Activated T-cell treated with anti-CD3 and anti-CD28 coated beads for 1 hour (primary cell): Measurements from ENCODE around the gene SNRPE.
A peak's percentile ranks its signal among the peaks of the same experiment; 100 is the strongest.
"Not testable (repeated sequence)": the region's sequence is repeated elsewhere in the genome, so short reads cannot be mapped to it uniquely, and the experiment has no call there.

Experiments used
- DNase-seq: peaks from one replicate; pipeline ENCODE4 v3.0.0-alpha.2; 2020; ENCODE audit warnings: low read depth

Gene SNRPE

GRCh38 chr1:203861379-203862184, at the start of gene SNRPE:
SNRPE (plus strand) TSS chr1:203861599; CDS start chr1:203861660, 61 bp downstream.
- DNase-seq, result peak; percentile 95

DNA sequence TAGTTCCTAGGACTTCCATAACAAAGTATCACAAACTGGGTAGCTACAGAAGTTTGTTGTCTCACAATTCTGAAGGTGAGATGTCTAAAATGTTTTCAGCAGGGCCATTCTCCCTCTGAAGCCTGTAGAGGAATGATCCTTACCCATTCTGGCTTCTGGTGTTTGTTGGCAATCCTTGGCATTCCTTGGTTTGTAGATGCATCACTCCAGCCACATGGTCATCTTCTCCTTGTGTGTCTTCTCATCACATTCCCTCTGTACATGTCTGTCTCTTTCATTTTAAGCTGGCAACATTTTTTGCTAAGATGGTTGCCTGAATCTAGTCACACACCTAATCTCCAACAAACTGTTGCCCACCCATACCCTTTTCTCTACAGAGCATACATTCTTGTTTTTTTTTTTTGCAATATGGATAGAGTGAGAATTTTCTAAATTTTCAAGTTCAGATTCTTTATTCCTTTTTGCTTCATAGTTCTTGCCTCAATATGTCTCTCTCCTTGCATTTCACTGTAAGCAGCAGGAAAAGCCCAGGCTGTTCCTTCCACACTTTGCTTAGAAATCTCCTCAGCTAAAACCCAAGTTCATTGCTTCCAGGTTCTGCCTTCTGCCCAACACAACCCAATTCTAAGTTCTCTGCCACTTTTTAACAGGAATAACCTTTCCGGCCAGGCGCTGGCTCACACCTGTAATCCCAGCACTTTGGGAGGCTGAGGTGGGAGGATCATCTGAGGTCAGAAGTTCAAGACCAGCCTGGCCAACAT, 47.6 kb upstream of the SNRPE start:
- DNase-seq, result no peak

DNA sequence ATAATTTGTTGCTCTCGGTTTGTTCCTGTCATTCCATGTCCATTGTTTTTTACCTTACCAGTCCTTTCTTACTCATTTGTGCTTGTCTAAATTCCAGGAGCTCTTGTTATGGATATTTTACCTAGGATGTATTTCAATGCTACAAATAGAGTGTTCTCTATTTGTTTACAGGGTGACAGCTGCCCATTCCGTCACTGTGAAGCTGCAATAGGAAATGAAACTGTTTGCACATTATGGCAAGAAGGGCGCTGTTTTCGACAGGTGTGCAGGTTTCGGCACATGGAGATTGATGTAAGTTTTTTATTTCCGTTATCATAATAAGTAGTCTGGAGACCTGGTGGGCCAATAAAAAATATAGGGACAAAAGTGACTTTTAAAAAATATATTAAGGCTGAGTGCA, 43.0 kb upstream of the SNRPE start:
- no peak for DNase-seq

DNA sequence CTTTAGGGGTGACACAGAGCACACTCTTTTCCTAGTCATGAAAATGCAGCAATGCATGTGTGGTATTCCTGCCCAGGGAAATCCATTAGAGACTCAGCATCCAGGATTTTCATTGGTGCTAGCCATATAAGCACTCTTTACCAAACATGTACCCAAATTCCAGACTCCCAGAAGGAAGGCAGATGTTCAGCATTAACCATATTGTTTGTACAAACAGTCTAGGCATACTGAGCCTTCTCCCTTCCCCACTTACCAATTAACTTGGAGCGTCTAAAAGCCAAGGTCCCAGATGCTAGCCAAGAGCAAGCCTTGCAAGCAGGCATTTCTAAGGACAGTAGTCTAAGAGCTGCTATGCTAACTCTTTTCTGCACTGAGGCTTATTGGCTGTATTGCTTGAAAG, 38.1 kb upstream of the SNRPE start:
- no peak for DNase-seq

DNA sequence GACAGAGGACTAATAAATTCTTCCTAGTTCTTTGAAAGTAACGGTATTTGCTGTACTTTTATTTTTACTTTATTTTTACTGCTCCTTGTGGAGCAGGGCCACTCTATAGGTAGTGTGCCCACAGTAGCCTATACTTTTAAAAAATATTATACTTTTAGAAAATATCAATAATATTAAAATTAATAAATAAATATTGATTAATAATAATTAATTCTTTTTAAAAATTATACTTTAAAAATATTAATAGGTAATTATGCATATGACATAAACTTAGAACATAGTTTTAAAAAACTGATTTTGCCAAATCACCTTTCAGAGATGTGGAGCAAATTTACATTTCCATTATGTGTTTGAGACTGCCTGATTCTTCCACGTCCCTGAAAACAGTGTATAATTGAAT, 35.2 kb upstream of the SNRPE start:
- DNase-seq, result no peak

- no peak for DNase-seq
These were observed 33.4 kb upstream of the SNRPE start for GRCh38 chr1:203828002-203828401.

- no peak for DNase-seq
These were observed 32.9 kb upstream of the SNRPE start for GRCh38 chr1:203828503-203828902.

- not testable (repeated sequence) for DNase-seq
These were observed 32.2 kb upstream of the SNRPE start for GRCh38 chr1:203829247-203829646.

DNA sequence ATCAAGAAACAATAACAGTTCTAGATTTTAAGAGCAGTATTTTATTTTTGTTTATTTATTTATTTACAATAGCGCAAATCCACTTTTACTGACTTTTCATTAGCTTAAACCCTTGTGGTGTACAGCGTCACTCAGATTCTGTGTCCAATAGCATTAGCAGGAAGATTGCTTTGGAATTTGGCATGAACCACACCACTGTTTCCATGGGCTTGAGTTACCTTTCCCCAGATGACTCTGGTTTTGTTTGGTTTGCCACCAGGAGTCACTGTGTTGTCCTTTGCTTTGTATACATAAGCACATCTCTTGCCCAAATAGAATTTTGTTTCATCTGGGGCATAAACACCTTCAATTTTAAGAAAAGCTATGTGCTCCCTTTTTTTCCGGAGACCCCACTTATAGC, 25.9 kb upstream of the SNRPE start:
- DNase-seq, result no peak

DNA sequence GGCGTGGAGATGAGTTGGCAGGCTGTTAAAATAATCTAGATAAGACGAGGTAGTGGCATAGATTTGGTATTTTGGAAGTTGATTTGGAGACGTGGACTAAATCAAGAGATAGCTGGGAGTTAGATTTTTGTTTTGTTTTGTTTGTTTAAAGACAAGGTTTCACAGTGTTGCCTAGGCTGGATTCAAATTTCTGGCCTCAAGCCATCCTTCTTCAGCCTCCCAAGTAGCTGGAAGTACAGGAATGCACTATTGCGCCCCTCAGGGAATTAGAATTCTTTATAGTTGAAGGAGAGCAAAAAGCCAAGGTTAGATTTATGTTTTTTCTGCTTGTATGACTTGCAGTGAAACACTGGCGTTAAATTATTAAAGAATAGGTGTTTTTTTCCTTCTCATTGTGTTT, 22.3 kb upstream of the SNRPE start:
- no peak for DNase-seq

DNA sequence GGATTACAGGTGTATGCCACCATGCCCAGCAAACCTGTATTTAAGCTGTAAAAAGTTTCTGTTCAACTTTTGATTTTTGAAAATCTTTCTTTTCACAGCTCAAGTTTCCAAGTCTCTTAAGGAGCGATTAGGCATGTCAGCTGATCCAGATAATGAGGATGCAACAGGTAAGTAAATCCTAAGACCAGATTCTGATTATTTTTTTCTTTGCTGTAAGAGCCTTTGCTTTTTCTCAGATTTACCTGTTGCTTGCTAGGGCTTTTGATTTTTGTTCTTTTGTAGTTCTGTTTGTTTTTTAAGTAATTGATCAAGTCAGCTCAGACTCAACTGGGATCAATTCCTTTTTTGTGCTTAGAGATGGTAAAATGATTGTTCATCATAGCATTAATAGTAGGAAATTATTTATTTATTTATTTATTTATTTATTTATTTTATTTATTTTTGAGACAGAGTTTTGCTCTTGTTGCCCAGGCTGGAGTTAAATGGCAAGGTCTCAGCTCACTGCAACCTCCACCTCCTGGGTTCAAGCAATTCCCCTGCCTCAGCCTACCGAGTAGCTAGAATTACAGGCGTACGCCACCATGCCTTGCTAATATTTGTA, 21.1 kb upstream of the SNRPE start:
- DNase-seq, result no peak

- no peak for DNase-seq
These were observed 18.9 kb upstream of the SNRPE start for GRCh38 chr1:203842559-203842876.

GRCh38 chr1:203843435-203843834, 18.0 kb upstream of the SNRPE start:
- DNase-seq, result no peak

DNA sequence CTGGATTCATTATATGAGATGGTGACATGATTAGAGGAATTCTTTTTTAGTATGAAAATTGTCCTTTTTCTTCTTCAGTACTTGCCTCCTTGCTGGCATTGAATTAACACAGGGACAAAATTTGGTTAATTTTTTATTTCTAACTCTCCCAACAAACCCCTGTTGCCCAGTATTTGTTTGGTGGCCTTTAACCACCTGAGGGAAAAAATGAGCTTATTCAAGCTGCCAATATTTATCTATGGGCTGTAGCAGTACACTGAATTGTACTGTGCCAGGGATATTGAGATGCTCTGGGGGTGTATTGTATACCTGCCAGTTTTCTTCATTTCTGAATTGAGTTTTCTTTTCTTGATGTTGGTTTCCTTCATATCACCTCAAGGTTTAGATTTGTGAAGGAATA, 8.3 kb upstream of the SNRPE start:
- DNase-seq, result not testable (repeated sequence)

DNA sequence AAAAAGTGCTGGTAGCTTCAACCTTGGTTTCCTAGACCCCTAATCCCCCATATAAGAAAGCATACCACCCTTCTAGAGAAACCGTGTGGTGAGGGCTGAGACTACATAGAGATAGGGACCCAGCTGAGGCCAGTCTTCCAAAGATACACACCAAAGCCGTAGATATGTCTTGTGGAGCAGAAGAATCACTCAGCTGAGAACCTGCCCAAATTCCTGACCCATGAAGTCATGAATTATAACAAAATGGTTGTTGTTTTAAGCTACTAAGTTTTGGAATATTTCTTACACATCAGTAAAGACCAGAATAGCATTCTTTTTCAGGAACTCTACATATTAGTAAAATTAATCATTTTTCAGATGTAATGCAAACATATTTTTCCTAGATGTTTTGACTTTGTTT, 3.3 kb upstream of the SNRPE start:
- DNase-seq, result no peak

GRCh38 chr1:203858975-203859374, 2.4 kb upstream of the SNRPE start:
- no peak for DNase-seq

DNA sequence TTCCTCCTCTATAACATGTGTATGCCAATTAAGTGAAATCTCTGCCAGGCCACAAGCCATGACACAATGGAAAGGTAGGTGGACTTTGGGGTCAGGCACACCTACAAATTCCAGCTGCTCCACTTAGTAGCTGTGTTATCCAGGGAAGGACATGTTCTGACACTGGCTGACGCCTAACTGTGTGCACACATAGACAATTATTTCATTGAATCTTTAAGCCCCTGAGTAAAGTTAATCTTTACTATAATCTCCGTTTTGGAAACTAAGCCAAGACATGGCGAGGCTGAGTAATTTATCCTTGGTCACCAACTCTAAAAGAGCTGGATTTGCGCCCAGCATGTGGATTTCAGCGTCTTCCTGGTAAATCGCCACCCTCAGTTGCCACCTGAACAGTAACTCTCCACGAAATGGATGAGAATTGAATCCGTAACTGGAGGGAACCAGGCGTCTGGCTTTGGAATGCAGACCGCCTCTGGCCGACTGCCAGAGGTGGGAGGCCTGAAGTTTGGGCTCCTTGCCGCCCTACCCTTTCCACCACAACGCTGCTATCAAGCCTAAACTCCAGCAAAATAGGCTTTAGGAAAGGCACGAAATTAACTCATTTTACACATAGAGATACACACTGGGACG, 888 bp upstream of the SNRPE start:
- DNase-seq, result no peak

DNA sequence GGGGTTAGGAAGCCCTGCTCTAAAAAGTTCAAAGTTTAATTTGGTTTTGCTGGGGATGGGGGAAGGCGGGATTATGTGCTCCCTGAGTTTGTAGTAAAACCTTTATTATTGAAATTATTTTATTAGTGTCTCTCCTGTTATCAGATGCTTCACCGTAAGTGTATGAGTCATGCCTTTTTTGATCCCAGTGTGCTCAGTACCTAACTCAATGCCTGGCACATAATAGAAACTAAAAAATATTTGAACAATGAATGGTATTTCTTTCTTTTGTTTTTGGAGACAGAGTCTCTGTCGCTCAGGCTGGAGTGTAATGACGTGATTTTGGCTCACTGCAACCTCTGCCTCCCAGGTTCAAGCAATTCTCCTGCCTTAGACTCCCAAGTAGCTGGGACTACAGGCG, 6.4 kb downstream of the SNRPE start:
- DNase-seq, result no peak

- no peak for DNase-seq
These were observed 8.8 kb downstream of the SNRPE start for GRCh38 chr1:203870245-203870644.

DNA sequence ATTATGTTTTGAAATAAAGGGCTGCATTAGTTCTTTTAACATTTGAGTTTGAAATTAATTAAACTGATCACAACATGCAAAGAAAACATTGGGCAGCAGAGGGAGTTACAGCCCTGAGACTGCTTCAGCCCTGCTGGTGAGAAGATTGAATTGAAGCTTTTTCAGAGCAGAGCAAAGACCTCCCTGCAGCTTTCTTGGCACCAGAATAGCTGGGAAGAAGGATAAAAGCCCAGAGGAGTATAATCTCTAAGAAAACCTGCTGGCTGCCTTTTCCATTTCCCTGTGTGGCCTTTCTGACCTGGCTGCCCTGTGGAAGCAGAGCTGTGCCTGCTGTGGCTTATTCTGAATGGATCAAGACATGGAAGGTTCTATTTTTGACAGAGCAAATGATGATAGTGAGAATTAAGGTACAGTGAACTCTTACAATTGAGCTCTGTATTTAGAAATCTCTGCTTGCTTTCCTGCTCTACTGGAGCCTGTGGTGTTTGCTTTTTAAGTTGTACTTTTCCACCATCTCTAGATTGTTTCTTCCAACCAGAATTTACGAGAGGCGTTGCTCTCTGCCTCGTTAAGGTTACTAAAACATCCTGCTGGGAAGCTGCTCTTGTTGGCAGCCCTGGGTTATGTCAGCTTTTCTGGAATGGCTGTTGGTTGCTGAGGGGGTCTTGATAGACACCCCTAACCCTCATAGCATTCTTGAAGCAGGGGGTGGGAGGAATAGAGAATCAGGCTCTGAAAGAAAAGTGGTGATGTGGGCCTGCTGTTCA, 9.9 kb downstream of the SNRPE start:
- no peak for DNase-seq

GRCh38 chr1:203873094-203873493, 11.7 kb downstream of the SNRPE start:
- DNase-seq, result no peak

DNA sequence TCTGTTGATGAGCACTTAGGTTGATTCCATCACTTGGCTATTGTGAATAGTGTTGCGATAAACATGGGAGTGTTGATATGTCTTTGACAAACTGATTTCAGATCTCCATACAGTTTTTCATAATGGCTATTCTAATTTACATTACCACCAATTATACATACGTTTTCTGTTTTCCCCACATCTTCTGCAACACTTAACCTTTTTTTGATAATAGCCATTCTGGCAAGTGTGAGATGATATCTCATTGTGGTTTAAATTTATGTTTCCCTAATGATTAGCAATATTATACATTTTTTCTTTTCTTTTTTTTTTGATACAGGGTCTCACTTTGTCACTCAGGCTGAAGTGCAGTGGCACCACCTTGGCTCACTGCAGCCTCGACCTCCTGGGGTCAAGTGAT, 17.0 kb downstream of the SNRPE start:
- no peak for DNase-seq
